Adrenal gland (tissue), 5 donors: Measurements from ENCODE around the gene MINDY2.
A peak's percentile ranks its signal among the peaks of the same experiment; 100 is the strongest.

Source experiments
- CTCF ChIP-seq, 6 experiments: fragments of 450-650 bp in 4 of 6; fragments of 200-600 bp in 2 of 6; sonication (generic) in 1 of 6; IDR thresholded peaks; 1 replicate in 5 of 6; 2 replicates in 1 of 6; pipeline versions ENCODE4 v1.5.1 to v1.8.0; 2016 to 2021; ENCODE audit warnings: antibody characterized with exemption in 6 of 6, mild to moderate bottlenecking in 2 of 6, moderate library complexity in 1 of 6
- POLR2A ChIP-seq, 2 donors: fragments of 450-650 bp; IDR thresholded peaks; one replicate each; pipeline ENCODE4 v1.6.1; 2017; ENCODE audit warnings: antibody characterized with exemption in 2 of 2, mild to moderate bottlenecking in 2 of 2, moderate library complexity in 1 of 2
- donor health status: DM: no; HTN: no; CAD: no.

DNA sequence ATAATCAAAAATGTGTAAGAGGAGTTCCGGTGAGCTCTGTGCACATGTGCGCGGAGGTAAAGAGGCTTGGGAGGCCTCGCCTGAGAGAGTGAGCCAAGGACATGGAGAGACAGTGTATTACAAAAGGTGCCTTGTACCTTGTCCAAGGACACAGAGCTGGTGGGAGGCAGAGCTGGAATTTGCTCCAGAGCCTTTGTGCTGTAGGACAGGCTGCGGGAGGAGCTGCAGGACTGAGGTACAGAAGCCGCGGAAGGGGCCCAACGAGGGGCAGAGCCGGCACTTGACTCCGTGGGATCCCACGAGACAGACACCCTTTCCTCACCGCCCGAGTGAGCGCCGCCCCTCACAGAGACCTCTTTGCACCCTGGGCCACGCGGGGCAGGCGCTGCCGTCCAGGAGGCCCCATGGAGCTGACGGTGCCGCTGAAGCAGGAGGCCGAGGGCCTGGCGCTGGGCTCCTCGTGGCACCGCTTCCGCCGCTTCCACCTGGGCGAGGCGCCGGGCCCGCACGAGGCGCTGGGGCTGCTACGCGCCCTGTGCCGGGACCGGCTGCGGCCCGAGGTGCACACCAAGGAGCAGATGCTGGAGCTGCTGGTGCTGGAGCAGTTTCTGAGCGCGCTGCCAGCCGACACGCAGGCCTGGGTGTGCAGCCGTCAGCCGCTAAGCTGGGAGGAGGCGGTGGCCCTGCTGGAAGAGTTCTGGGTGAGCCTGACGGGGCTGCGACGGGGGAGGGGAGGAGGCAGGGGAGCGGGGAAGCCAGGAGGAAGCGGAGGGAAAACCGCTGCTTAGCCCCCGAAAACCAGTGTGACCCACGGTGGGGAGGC lies 93.7 kb downstream of the MINDY2 start:
- TF ChIP-seq CTCF (IDR thresholded peaks at IDR 0.05), result no peak
- TF ChIP-seq POLR2A (IDR thresholded peaks at IDR 0.05), result peak in 1 of 2 donors; percentile 18
